ENCODE measurements around the gene MAP2K6. TPM values are rescaled to one million over a fixed set of nuclear protein-coding genes. Genes with fewer than 3 reads are reported as not detected.
A peak's percentile ranks its signal among the peaks of the same experiment; 100 is the strongest.

The MAP2K6 gene
- total RNA-seq, result 39.9 TPM

- peak; percentile 75 for DNase-seq
Measured at GRCh38 chr17:69414408-69415274, at the start of gene MAP2K6. MAP2K6 (plus strand) TSS chr17:69414697; CDS start chr17:69414985, 288 bp downstream.

GRCh38 chr17:69367298-69367697 is 47.2 kb upstream of the MAP2K6 start:
- DNase-seq, result no peak

- no peak for DNase-seq
Measured at GRCh38 chr17:69373069-69373468, 41.4 kb upstream of the MAP2K6 start.

GRCh38 chr17:69375229-69375628 is 39.3 kb upstream of the MAP2K6 start:
- no peak for DNase-seq

- no peak for DNase-seq
Measured at GRCh38 chr17:69388822-69389442, 25.6 kb upstream of the MAP2K6 start.

- no peak for DNase-seq
Measured at GRCh38 chr17:69390795-69391501, 23.5 kb upstream of the MAP2K6 start.

DNA sequence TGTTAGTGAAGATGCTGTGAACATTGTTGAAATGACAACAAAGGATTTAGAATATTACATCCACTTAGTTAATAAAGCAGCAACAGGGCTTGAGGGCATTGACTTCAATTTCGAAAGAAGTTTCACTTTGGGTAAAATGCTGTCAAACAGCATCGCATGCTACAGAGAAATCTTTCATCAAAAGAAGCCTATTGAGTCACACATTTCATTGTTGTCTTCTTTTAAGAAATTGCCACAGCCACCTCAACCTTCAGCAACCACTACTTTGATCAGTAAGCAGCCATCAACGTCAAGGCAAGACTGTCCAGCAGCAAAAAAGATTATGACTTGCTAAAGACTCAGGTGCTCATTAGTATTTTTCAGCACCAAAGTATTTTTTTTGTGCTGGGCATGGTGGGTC is 13.2 kb upstream of the MAP2K6 start:
- no peak for DNase-seq

- DNase-seq, result no peak
Measured at GRCh38 chr17:69402052-69402451, 12.4 kb upstream of the MAP2K6 start.

DNA sequence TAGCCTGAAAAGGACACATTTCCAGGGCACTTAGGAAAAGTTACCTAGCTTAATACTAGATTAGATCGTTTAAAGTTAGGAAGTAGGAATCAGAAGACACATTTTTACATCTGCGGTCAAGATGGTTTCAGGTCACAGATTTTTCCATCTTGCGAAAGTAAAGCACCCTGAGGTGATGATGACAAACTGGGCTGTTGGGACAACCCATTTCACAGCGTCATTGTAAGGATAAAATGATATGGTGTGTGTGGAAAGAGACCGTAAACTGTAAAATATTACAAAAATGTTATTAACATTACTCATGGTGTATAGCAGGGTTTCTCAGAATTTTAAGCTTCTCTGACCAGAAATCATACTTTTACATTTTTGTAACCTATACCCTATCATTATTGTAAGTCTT is 10.1 kb upstream of the MAP2K6 start:
- no peak for DNase-seq

DNA sequence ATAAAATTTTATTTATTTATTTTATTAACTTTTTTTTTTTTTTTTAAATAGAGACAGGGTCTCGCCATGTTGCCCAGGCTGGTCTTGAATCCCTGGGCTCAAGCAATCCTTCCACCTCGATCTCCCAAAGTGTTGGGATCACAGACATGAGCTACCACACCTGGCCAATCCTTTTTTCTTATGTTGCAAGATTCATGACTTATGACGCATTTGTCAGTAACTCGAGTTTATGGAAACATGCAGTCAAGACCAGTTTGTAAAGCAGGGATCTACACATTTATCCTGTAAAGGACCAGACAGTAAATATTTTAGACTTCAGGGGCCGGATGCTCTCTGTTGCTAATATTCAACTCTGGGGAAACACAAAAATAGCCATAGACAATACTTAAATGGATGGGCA is 9.4 kb upstream of the MAP2K6 start:
- no peak for DNase-seq

- no peak for DNase-seq
Measured at GRCh38 chr17:69406941-69407340, 7.6 kb upstream of the MAP2K6 start.

GRCh38 chr17:69407759-69408158 is 6.7 kb upstream of the MAP2K6 start:
- no peak for DNase-seq

GRCh38 chr17:69410671-69411070 is 3.8 kb upstream of the MAP2K6 start:
- no peak for DNase-seq

- no peak for DNase-seq
Measured at GRCh38 chr17:69411766-69412165, 2.7 kb upstream of the MAP2K6 start.

DNA sequence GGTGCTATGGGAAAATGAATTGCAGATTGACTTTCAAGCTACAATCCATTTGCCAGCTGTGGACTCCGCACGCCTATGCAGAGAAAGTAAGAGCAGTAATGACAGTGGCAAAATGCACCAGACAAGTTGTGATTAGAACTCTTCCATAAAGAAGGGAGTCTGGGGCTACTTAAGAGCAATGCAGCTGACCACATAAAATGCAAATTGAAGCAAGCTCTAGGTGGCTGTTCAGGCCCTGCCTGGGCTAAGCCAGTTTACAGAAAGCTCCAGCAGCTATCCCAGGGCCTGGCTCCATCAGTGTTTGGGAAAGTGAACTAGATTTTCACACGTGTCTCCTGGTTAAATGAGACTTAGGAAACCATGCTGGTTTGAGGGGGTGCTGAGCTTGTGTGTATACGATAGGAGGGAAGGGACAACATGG is 2.2 kb upstream of the MAP2K6 start:
- DNase-seq, result no peak

GRCh38 chr17:69415431-69415830 is 934 bp downstream of the MAP2K6 start:
- no peak for DNase-seq

GRCh38 chr17:69417545-69418483 is 3.3 kb downstream of the MAP2K6 start:
- DNase-seq, result no peak

DNA sequence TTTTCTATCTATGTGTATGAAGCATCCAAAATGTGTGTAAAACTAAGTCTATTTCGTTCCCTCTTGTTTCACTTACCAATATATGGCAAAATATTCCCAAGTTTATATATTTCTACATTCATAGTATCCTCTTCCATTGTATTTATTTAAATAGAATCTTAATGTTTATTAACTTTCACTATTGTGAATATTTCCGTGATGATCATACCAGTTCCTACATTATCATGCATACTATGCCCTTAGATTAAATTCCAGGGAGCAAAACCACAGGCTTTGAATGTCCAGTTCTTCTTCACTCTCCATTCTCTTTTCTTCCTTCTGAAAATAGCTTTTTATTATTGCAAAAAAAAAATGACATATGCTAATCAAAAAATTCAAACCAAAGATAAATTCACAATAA is 4.0 kb downstream of the MAP2K6 start:
- no peak for DNase-seq

DNA sequence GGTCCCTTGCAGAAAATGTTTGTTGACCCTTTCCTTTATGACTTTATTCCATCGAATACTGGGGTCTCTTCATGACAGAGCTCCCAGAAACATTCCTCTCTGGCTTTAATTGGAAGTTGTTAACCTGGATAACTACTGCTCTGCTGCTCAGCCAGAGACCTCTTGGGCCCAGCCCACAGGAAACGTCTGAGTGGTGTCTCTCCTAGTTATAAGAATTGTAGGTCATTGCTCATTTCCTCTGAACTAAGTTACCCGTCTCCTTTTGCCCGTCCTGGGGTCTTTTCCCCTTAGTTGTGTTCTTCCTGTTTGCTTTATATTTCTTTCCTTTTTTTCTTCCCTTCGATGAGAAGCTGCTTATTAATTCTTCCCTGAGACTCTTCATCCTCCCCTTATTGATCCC is 9.0 kb downstream of the MAP2K6 start:
- no peak for DNase-seq

DNA sequence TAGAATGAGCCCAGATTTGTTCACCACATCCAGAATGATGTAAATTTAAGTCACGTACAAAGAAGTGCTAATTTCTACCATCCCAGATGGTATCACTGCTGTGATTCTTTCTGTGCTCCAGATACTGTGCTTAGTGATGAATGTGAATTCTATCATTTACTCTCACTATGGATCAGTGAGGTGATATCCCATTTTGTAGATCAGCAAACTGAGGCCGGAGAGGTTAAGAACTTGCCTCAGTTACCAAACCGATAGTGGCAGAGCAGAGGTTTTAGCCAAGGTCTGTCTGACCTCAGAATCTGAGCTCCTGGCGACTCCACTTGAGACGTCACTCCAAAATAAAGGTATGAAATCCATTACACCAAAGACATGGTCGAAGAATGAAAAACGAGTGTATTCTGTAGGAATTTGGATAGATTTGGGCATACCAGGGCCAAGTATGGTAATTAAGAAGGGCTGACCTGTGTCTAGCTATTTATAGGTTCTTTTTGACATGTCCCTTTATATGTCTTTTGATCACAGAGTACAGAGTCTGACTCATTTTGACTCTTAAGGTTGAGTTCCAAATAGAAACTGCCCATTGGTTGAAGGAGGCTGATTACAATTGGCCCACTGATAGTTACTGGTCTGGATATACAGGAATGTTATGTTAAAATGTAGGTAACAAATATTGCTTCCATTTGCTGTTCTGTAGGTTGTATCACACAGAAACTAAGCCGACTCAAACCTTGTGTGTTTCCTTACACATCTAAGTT is 10.0 kb downstream of the MAP2K6 start:
- DNase-seq, result no peak

- DNase-seq, result no peak
Measured at GRCh38 chr17:69425978-69426377, 11.5 kb downstream of the MAP2K6 start.
